Measurements from ENCODE around the gene ATP6V0E2. TPM values are rescaled to one million over a fixed set of nuclear protein-coding genes. Genes with fewer than 3 reads are reported as not detected.

ATP6V0E2 gene
- total RNA-seq, 1 donor from 2014 or later: 12.7 TPM

GRCh38 chr7:149861728-149862045 is 12.1 kb upstream of the ATP6V0E2 start:
- DNase-seq (ENCODE audit: low read depth in 2 of 2): no peak

DNA sequence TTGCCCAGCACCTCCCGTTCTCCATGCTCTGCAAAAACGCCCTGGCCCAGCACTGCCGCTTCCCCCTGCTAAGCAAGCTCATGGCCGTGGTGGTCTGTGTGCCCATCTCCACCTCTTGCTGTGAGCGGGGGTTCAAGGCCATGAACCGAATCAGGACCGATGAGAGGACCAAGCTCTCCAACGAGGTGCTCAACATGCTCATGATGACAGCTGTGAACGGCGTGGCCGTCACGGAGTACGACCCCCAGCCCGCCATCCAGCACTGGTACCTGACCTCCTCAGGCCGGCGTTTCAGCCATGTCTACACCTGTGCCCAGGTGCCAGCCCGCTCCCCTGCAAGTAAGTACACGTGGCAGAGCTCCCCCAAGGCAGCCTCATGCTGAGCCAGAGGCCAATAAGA is 11.6 kb upstream of the ATP6V0E2 start:
- no peak for DNase-seq (ENCODE audit: low read depth in 2 of 2)

DNA sequence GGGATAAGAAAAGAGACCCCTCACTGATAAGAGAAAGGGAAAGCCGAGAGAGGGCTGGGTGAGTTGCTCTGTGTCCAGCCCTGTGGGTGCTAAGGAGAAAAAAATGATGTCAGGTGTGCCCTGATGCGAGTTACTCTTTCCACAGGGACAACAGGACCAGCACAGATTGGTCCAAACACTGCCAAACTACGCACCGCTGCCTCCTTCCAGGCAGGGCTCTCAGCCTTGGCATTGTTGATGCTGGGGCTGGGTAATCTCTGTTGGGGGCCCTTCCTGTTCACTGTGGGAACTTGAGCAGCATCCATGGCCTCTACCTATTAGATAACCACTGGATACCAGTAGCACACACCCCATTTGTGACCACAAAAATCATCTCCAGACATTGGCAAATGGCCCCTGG is 10.3 kb upstream of the ATP6V0E2 start:
- DNase-seq (ENCODE audit: low read depth in 2 of 2): no peak

DNA sequence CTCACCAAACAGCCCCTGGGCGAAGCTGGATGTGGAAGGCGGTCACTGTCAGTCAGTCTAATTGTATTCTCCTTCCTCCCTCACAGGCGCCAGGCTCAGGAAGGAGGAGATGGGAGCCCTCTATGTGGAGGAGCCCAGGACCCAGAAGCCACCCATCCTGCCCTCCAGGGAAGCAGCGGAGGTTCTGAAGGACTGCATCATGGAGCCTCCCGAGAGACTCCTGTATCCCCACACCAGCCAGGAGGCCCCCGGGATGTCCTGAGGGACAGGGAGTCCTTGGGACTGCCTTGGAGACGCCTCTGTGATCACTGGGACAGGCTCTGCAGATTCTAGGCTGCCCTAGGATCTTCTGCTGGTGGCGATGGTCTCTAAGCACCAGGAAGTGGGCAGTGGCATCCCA is 9.7 kb upstream of the ATP6V0E2 start:
- no peak for DNase-seq (ENCODE audit: low read depth in 2 of 2)

DNA sequence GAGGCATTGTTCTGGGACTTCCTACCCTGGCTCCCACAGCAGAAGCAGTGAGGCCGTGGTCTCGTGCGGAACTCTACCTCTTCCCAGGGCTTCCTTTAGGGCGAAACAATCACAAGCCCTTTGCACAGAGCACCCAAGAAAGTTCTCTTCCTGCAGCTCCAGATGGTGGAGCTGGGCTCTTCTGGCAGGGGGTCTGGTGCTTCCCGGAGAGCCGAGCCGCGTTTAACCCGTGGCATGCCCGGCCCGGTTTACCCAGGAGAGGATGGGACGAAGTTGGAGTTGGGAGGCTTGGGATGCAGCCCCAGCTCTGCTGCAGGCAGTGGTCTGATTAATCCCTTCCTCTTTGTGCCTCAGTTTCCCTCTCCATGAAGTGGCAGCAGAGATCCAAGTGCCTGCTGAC is 9.0 kb upstream of the ATP6V0E2 start:
- DNase-seq (ENCODE audit: low read depth in 2 of 2): no peak

DNA sequence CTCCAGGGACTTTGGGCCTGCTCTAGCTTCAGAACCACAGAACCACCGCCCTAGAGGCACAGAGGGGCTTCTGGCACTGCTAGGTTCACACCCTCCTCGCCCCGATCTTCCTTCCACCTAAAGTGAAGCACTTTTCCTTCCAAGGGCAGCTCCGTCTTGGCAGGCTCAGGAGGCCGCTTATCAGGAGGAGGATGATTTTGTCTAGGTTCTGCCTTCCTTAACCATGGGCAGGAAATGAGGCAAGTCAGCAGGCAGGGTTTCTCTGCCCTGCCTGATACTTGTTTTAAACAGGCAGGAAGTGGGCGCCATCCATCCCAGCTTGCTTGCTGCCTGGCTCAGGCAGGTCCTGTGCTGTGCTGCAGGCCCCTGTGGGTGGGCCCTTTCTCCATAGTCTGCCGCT is 8.3 kb upstream of the ATP6V0E2 start:
- DNase-seq (ENCODE audit: low read depth in 2 of 2): no peak

GRCh38 chr7:149866139-149866778 is 7.5 kb upstream of the ATP6V0E2 start:
- DNase-seq (ENCODE audit: low read depth in 2 of 2): no peak

DNA sequence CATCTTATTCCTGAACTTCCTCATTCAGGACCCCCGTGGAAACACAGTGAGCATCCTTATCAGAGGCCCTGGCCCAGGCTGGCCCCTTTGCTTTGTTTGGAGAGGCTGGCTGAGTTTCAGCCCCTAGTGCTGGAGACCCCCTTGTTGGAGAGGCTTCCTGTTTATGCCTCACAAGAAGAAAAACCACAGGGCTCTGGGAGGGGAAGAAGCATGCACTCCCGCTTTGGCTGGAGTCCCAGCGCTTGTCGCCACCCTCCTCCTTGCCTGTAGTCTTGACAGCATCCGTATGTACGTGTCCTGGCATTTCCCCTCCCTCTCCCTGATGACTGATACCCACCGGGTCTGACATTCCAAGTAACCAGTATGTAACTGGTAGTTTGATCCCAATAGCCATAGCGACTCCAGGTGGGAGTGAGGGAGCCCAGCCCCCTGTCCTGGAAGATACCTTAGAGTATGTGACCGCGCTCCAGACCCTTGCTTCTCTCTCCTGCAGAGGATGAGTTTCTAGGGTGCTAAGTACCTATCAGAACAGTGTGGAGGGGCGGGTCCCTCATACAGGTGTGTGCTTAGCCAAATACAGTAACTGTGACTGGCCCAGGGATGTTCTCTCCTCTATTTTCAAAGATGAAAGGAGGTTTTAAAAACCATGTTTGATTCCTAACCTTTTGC is 6.9 kb upstream of the ATP6V0E2 start:
- DNase-seq (ENCODE audit: low read depth in 2 of 2): no peak

DNA sequence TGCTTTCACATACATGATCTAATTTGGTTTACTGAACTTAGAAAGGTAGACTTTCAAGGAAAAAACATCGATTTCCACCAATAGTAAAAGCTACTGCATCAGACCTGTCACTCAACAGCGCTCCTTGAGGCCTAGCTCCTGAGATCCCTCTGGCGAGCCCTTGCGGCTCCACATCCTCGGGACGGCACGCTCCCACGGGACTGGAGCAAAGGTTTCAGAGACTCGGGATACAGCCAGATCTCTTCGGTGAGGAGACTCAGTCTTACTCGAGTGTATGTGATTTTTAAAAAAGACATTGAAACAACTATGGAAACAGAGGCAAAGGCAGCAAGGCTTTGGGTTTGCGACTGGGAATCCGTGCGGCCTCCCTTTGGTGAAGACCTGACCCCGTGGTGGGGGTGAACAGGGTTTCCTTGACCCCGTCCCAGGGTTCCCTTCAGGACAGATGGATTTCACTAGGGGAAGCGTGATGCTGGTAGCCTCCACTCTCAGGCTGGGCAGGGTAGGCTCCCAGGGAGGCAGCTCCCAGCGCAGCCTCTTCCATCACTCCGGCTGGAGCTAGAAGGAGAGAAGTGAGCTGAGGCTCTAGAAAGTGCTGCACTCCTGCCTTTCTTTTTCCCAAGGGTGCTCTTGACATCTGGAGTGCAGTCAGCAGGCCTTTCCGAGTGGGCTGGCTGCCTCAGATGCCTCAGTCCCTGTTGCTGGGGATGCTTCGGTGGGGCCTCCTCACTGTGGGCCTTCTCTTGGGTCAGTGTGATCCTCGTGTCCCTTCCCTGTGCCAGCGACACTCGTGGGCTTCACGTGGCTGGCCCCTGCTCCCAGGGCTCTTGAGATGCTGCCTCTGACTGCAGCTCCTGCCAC is 5.8 kb upstream of the ATP6V0E2 start:
- DNase-seq (ENCODE audit: low read depth in 2 of 2): no peak

- DNase-seq (ENCODE audit: low read depth in 2 of 2): no peak
Observed at GRCh38 chr7:149868623-149869290, 5.0 kb upstream of the ATP6V0E2 start.

DNA sequence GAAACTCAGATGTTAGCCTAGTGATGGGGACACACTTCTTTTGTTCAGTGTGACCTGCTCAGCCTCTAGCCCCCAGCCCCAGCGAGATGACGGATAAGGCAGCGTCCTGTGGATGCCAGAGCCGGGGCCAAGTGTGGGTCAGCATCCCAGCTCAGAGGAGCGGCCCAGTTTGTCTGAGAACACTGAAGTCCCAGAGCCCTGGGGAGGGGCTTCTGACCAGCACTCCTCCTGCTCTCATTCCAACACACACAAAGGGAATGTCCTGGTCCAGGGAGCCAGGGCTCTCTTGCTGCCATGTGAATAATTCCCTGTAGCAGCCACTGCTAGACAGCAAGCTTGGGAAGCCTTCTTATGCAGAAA is 4.5 kb upstream of the ATP6V0E2 start:
- no peak for DNase-seq (ENCODE audit: low read depth in 2 of 2)

DNA sequence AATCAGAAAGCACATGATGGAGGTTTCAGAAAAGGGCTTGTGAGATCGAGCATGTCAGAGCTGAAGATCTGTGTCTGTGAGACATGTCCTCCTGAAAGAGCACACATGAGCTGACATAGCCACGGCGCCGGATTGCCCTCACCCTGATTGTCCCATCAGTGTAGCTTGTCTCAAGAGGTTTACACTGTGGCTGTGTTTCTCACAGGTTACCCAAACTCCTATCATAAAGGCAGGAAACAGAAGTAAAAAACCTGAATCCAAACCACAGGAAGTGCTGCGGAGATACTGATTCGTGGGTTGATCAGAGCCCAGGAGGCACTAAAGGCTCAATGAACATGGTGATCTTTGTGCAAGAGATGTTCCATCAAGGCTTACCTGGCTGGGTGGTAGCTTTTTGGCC is 3.9 kb upstream of the ATP6V0E2 start:
- DNase-seq (ENCODE audit: low read depth in 2 of 2): no peak

DNA sequence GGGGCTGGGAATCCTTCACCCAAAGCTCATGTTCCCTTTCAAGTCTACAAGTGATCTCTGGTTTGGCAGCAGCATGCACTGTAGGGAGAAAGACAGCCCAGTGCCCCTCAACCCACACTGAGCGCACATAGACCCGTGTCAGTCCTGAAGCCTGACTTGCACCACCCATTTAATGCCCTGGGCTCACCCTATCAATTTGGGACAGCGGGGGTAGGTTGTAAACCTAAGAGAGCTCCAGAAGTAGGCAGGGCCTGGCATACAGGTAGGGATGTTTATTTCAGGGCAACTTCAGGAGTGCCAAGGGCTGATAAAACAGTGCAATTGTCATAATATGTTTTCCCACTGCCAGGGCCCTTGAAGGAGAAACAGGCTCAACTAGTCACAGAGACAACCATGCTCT is 3.5 kb upstream of the ATP6V0E2 start:
- DNase-seq (ENCODE audit: low read depth in 2 of 2): no peak

GRCh38 chr7:149870701-149871483 is 2.9 kb upstream of the ATP6V0E2 start:
- no peak for DNase-seq (ENCODE audit: low read depth in 2 of 2)

DNA sequence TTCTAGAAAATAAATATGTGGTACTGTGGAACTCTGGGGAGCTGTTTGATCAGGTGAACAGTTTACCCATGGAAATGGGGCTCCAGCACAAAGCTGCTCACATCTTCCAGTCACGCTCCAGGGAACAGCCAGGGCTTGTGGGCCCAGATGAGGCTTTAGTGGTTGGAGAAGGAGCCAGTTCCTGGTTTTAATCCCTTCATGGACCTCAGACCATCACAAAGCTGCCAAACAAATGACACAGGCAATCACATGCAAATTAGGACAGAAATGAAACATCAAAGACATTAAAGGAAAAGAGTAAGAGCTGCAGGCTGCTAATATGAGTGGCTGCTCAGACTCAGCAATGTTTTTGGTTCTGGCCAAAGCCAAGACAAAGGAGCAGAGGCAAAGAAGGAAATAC is 2.2 kb upstream of the ATP6V0E2 start:
- DNase-seq (ENCODE audit: low read depth in 2 of 2): no peak

GRCh38 chr7:149872419-149873073 is 1.2 kb upstream of the ATP6V0E2 start:
- DNase-seq (ENCODE audit: low read depth in 2 of 2): peak; percentile 68 to 83

GRCh38 chr7:149873970-149874643 is 338 bp downstream of the ATP6V0E2 start:
- no peak for DNase-seq (ENCODE audit: low read depth in 2 of 2)

- DNase-seq (ENCODE audit: low read depth in 2 of 2): no peak
Observed at GRCh38 chr7:149874644-149875028, 867 bp downstream of the ATP6V0E2 start.

DNA sequence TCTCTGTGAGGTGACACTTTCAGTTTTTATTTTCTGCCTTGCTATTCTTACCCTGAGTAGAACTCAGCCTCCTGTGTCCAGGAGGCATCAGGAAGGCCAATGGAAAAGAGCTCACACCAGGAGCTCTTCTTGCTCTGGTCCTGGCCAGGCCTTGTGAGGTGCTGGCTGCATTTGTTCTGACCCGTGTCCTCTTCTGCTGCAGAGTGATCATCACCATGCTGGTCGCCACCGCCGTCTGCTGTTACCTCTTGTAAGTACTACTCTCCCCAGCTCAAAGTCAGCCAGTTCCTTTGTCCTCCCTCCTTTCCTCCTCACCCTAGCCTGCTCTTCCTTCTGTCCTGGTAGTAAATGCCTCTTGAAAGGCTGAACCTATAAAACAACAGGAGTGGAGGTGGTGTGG is 1.6 kb downstream of the ATP6V0E2 start:
- DNase-seq (ENCODE audit: low read depth in 2 of 2): no peak

DNA sequence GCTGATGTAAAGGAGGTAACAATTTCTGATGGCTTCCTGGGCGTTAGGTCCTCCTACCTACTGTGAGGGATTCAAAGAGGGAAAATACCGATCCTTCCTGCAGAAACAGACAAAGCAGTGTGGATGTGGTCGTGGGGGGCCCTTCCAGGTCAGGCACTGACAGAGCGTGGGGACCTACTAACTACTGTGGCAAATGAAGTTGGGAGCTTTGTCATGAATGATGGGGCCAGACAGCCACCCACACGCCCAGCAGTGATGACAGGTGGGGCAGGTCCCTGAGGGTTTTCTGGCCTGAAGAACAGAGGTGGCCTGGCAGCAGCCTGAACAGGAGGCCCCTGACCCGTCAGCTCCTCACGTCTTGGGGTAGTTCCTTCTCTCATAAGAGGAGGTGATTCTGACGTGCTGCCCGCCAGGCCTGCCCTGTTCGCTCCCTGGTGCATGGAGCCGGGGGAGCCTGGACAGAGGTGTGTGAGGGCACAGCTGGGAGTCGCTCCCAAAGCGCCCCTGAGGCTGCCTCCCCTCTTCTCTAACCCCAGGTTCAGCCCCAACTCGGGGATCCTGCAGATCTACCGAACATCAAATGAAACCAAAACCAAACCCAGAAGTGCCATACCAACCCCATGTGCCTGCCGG is 4.2 kb downstream of the ATP6V0E2 start:
- no peak for DNase-seq (ENCODE audit: low read depth in 2 of 2)
